HG03097 (cell line): Measurements from ENCODE around the gene GAD1.

Experiments used
- ATAC-seq: cut with Tn5 transposase; IDR thresholded peaks from one replicate; pipeline ENCODE4 v1.9.1; 2021; ENCODE audit not compliant: unreplicated experiment, low FRiP score

Gene GAD1

DNA sequence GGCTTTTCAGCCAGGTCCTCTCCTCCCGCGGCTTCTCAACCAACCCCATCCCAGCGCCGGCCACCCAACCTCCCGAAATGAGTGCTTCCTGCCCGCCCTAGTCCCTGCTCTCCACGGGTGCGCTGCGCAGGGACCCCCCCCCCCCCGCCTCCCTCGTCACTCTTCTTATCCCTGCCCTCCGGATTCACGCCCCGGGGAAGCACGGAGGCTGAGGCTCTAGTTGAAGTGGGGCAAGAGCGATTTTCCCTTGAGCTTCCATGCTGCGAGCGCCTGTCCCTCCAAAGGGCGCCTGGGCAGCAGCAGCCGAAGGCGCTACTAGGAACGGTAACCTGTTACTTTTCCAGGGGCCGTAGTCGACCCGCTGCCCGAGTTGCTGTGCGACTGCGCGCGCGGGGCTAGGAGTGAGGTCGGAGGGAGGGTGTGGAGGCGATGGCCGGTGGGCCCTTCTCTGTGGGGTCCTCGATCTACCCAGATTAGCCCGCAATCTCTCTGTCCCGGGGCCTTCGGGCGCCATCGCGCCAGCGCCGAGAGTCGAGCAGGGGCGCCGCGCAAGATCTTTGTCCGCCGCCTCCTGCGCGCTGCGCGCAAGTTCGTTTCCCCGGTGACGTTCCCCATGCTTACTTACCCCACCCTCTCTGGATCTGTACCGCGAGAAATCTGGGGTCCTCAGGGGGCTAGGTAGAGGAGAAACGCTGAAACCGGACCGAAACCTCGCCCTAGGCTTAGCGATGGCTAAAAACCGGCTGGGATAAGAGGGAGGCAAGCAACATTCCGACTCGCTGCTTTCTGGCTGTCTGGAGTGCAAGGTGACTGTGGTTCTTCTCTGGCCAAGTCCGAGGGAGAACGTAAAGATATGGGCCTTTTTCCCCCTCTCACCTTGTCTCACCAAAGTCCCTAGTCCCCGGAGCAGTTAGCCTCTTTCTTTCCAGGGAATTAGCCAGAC is 677 bp downstream of the GAD1 start:
- ATAC-seq: no peak

DNA sequence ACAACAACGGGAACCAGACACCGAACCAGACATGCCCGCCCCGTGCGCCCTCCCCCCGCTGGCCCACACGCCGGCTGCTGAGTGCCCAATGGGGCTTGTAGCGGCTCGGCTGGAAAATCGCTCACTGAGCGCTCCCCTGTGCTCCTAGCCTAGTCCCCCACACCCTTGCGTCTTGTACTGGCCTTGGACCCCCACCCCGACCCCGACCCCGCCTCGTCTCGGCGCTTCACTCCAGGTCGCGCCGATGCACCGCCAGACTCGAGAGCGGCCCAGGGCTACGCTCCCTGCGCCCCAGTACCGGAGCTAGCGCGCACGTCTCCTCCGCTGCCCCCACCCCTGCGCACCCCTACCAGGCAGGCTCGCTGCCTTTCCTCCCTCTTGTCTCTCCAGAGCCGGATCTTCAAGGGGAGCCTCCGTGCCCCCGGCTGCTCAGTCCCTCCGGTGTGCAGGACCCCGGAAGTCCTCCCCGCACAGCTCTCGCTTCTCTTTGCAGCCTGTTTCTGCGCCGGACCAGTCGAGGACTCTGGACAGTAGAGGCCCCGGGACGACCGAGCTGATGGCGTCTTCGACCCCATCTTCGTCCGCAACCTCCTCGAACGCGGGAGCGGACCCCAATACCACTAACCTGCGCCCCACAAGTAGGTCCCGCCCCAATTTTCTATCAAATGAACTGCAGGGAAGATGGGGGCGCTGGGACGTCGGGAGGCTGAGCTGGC is 1.5 kb downstream of the GAD1 start:
- no peak for ATAC-seq

DNA sequence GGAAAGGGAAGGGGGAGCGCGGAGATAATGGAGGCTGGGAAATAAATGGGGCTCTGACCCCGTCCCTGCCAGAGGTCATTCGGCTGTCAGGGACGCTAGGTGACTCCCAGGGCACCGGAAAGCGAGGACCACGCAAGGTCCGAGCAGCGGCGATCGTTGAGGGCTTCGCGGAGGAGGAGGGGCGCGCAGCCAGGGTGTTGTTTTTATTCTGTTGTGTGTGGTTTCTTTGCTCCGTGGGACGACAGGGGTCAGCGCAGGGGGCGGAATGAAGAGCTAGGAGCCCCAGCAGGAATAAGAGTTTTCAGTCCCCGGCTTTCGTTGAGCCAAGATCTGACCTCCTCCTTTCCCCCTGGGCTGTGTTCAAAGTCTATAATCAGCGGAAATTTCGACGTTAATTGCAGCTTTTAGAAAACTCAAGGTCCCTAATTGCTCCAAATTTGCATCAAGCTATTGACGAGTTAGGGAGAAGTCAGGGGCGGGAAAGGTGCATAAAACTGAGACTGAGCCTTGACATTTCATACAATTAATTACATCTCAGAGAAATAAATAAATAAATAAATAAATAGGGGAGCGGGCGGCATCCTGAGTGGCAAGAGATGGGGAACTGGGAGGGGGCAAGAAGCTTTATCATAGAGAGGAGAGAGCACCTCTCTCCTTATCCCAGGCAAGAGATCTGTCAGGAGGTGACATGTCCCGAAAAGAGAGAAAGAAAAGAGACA is 2.2 kb downstream of the GAD1 start:
- ATAC-seq: no peak

- no peak for ATAC-seq
These were observed 3.3 kb downstream of the GAD1 start for GRCh38 chr2:170819680-170820664.

- ATAC-seq: no peak
These were observed 4.3 kb downstream of the GAD1 start for GRCh38 chr2:170820757-170821530.

GRCh38 chr2:170821531-170822289 is 5.0 kb downstream of the GAD1 start:
- ATAC-seq: no peak

GRCh38 chr2:170822290-170823087 is 5.8 kb downstream of the GAD1 start:
- no peak for ATAC-seq

GRCh38 chr2:170823088-170823897 is 6.6 kb downstream of the GAD1 start:
- no peak for ATAC-seq

GRCh38 chr2:170823898-170824215 is 7.2 kb downstream of the GAD1 start:
- no peak for ATAC-seq

DNA sequence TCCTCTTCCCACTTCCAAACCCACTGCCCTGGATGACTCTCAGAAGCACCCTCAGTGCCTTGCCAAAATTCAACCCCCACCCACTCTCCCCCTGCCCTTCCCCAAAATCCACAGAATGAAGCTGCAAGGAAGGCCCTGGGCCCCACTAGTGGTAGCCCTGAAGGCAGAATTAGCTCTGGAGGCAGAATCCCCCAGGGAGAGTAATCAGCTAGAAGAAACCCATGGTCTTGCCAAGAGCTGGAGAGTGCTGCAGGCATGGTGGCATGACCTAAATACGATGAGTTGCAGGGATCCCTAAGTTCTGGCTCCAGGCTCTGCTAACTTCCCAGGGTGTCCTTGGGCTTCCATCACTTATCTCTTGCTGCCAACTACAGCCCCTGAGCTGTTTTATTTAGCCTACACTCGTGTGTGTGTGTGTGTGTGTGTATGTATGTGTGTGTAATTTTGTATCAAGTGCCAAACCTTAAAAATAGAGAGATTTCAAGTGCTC is 7.9 kb downstream of the GAD1 start:
- ATAC-seq: no peak

GRCh38 chr2:170827841-170828532 is 11.3 kb downstream of the GAD1 start:
- no peak for ATAC-seq

DNA sequence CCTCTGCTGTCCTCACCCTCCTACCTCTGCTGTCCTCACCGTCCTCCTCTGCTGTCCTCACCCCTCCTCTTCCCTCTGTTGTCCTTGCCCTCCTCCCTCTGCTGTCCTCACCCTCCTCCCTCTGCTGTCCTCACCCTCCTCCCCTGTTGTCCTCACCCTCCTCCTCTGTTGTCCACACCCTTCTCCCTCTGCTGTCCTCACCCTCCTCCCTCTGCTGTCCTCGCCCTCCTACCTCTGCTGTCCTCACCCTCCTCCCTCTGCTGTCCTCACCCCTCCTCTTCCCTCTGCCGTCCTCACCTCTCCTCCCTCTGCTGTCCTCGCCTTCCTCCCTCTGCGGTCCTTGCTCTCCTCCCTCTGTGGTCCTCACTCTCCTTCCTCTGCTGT is 11.8 kb downstream of the GAD1 start:
- no peak for ATAC-seq

DNA sequence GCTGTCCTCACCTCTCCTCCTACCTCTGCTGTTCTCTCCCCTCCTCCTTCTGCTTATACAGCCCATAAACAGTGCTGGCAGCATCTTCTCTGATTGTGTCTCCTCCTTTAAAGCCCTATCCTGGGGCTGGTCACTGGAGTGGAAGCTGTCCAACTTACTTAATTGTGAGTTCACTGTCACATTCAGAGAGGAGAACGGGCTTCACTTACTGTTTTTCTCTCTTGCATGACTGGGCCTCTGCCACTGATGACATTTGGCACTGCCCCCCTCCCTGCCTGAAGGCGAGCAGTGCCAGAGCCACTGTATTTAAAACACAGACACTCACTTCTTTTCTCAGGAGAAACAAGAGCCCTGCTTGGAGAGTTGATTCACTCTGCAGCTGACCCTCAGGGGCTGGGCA is 12.3 kb downstream of the GAD1 start:
- ATAC-seq: no peak

DNA sequence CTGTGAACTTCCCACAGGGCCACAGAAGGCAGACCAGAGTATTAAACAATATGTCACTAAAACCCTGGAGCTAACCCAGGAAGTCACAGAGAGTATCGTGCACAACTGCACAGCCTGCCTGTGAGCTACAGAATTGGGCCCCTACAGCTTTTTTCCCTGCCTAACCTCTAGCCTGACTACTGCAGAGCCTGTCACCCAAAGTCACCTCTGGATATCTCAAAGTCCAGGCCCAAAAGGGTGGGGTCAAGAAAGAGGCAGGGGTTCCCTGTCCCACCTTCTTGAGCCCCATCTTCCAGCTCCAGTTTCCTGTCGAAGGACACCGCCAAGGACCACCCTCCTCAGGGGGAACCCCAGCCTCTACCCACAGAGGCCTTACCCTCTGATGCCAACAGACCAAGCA is 13.5 kb downstream of the GAD1 start:
- ATAC-seq: no peak

GRCh38 chr2:170831115-170831514 is 14.4 kb downstream of the GAD1 start:
- ATAC-seq: no peak

DNA sequence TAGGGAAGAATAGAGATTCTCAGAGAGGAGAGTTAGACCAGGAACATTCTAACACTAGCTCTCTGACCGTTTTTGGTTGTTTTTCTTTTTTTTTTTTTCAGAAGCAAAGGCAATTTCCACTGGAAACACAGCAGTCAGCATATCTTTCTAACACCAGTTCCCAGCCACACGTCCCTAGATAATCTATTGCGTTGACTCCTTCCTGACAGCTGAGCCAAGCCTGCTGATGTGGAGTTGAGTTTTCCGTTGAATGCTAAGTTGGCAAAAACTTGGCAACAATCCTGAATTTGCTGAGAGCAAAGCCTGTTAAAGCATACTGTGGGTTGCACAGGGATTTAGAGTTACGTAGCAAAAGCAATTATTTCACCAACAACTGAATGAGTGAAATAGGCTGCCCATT is 19.3 kb downstream of the GAD1 start:
- no peak for ATAC-seq
